Measurements from ENCODE around the gene GPS2.

DNA sequence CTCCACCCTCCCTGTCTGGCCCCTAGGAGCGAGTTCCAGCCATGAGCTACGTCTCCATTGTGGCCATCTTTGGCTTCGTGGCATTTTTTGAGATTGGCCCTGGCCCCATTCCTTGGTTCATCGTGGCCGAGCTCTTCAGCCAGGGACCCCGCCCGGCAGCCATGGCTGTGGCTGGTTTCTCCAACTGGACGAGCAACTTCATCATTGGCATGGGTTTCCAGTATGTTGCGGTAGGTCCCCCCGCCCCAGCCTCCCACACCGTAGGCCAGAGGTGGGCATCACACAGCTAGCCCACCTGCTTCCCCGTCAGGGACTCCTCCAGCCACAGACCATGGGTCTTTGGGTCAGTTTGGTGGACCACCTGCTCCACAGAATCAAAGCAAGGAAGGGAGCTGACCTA is 29.5 kb downstream of the GPS2 start:
- TF ChIP-seq, protein P1, sequence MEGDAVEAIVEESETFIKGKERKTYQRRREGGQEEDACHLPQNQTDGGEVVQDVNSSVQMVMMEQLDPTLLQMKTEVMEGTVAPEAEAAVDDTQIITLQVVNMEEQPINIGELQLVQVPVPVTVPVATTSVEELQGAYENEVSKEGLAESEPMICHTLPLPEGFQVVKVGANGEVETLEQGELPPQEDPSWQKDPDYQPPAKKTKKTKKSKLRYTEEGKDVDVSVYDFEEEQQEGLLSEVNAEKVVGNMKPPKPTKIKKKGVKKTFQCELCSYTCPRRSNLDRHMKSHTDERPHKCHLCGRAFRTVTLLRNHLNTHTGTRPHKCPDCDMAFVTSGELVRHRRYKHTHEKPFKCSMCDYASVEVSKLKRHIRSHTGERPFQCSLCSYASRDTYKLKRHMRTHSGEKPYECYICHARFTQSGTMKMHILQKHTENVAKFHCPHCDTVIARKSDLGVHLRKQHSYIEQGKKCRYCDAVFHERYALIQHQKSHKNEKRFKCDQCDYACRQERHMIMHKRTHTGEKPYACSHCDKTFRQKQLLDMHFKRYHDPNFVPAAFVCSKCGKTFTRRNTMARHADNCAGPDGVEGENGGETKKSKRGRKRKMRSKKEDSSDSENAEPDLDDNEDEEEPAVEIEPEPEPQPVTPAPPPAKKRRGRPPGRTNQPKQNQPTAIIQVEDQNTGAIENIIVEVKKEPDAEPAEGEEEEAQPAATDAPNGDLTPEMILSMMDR (conservative IDR thresholded peaks at IDR 0.05; ENCODE audit: low read length), result no peak
- TF ChIP-seq EZH2phosphoT487 (IDR thresholded peaks at IDR 0.05; ENCODE audit: borderline replicate concordance), result no peak

Measured in Loucy (cell line).